Germinal center (tissue), 1 donor: ENCODE results near the gene RAMP1.
"Not testable (repeated sequence)": the region's sequence is repeated elsewhere in the genome, so short reads cannot be mapped to it uniquely, and the experiment has no call there.

Experiments used
- DNase-seq: peaks from one replicate; pipeline ENCODE4 v3.0.0; 2012; ENCODE audit warnings: mixed read lengths, low spot score

RAMP1 gene

DNA sequence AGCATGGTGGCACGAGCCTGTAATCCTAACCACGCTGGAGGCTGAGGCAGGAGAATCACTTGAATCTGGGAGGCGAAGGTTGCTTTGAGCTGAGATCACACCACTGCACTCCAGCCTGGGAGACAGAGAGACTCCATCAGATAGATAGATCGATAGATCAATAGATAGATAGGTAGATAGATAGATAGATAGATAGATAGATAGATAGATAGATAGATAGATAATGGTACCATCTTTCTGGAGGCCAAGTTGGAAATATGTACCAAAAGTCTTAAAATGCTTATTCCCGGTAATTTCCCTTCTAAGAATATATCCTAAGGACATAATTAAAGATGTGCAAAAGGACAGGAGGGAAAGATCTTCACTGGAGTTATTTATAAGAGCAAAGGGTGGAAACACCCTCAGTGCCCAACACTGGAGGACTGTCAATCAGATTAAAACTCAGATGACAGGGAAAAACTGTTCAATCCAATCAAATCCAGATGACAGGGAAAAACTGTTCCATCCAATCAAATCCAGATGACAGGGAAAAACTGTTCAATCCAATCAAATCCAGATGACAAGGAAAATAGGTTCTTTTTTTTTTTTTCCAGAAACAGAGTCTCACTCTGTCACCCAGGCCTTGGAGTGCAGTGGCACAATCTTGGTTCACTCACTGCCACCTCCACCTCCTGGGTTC lies 58.4 kb downstream of the RAMP1 start:
- DNase-seq, result no peak

DNA sequence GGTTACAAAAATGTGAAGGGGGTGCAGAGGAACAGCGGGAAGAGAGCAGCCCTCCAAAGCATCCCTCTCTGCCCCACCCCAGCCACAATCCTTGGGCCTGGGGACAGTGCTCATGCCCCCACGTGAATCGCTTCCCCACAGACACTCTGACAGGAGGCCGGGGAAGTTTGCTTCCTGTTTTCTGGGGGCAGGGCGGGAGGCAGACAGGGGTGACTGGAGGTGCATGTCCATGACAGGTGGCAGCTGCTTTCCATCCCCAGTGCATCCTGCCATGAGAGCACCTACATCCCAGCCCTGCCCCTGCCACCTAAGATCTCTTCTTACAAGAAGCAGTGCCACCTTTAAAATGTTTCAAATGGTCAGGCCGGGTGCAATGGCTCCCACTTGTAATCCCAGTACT lies 60.2 kb downstream of the RAMP1 start:
- peak; percentile 24 for DNase-seq

DNA sequence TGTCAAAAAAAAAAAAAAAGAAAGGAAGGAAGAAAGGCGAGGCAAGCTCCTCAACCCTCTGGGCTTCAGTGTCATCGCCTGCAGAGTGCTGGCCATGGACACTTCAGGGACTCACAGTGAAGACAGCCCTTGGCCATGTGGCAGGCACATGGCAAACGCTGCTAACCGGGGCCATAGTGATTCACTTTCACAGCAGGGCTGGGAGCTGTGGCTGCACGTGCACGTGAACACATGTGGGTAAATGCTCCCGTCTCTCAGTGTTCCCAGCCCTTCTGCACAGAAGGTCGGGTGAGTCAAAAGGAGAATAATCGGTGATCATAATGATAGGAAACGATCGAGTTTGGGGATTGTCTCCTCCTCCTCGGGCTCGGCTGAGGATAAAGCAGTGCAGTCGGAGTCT lies 61.2 kb downstream of the RAMP1 start:
- no peak for DNase-seq

DNA sequence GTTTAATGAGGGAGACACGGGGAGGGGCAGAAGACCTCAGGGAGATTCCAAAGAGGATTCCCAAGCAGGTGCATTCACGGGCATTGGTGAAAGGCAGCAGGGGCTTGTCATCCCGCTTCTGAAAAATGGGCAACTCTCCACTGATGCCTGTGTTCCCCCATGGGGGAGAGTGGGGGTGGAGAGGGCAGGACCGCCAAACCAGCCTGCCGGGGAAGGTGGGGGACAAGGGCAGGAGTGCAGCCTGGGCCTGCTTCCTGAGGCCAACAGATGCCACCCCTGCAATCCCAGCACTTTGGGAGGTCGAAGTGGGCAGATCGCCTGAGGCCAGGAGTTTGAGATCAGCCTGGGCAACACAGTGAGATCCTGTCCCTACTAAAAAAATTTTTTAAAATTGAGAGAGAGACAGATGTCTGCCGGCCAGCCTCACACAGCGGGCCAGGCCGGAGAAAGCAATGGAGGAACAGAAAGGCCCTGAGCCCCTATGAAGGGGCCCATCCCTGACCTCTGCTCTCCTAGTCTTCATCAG lies 62.6 kb downstream of the RAMP1 start:
- DNase-seq, result no peak

DNA sequence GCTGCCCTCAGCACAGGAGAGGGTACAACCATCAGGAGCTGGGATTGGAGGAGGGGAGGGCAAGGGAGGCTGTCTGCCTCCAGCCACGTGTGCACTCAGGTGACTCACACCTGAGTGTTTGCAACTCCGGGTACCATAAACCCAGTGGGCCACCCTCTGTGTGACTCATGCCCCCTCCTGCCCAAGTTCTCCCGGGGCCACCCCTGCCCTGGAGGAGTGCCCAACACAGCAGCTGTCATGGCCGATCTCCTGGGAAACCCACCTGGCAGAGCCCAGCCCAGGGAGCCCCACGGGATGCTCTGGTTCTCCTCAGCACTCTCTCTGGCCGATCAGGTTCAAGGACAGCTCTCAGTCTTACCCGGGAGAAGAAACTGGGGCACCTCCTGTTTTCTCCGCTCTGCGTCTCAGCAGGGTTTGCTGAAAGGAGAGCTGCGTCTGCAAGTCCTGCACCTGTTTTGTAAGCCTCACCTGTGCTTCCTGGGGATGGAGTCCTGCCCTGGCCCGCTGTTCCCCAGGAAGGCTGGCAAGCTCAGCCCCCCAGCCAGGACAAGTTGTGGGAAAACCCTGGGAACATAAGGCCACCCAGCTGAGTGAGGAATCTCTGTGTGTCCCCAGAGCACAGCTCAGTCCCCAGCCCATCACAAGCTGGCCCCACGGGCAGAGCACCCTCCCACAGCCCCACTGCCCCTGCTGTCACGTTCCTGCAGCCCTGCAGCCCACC lies 63.4 kb downstream of the RAMP1 start:
- DNase-seq, result no peak

DNA sequence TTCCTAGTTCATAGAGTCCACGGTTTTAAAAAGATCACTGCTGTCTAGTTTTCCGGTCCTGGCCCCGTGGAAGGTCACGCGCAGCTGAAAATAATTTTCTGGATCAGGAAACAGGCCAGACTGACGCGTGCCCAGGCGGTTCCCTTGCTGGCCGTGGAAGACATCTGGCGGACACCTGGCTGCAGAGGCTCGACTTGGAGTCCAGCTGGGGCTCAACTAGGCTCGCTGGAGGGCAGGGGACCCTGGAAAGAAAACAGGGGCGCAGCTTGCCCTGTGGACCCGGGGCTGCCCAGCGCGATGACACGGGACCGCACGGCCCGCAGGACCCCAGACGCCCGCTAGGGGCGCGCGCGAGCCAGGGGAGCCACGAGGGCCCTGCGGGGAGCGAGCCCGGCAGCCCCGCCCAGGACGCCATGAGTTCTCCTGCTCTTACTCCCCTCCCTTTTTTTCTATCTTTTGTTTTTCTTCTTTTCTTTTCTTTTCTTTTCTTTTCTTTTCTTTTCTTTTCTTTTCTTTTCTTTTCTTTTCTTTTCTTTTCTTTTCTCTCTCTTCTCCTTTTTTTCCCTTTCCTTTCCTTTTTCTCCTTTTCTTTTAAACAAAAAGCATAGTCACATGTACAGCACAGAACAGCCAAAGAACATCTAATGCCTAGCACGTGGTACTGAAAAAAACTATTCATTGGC lies 64.2 kb downstream of the RAMP1 start:
- DNase-seq, result peak; percentile 92

DNA sequence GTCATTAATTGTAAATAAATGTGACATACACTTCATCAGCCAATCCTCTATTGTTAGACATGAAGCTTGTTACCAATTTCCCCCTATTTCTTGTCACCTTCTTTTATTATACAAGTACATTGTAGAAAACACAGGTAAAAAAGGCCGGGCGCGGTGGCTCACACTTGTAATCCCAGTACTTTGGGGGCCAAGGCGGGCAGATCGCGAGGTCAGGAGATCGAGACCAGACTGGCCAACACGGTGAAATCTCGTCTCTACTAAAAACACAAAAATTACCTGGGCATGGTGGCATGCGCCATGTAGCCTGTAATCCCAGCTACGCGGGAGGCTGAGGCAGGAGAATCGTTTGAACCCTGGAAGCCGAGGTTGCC lies 64.7 kb downstream of the RAMP1 start:
- DNase-seq, result no peak

DNA sequence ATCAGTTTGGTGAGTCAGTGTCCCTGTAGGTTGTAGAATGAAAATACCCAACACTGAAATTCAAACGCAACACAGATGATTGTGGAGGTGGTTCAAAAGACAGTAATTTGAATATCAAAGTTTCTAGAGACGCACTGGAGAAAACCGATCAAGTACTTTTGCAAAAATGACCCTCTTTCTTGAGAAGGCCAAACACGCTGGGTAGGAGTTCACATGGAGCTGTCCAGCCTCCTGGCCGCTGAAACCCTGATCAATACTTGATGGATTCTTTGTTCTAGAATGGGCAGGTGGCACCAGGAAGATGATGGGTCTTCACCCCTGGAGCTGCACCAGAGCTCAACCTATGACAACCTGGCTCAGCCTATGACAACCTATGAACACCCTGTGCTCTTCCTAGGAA lies 67.7 kb downstream of the RAMP1 start:
- DNase-seq, result no peak

DNA sequence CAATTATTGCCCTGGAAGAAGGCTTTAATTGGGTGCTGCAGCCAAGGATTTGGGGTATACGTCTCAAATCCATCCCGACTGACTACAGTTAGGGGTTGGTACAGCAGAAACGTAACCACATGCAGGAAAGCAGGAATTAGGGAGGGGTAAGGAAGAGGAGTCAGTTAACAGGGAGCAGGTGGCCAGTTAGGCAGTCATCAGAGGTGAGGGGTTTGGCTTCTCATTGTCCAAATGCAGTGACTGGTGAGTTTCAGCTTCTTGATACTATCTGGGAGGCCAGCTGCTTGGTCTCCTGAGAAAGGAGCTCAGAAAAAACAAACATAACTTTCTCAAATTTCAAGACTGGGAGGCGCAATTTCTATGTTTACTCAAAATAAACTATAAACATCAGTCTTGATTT lies 68.6 kb downstream of the RAMP1 start:
- no peak for DNase-seq

DNA sequence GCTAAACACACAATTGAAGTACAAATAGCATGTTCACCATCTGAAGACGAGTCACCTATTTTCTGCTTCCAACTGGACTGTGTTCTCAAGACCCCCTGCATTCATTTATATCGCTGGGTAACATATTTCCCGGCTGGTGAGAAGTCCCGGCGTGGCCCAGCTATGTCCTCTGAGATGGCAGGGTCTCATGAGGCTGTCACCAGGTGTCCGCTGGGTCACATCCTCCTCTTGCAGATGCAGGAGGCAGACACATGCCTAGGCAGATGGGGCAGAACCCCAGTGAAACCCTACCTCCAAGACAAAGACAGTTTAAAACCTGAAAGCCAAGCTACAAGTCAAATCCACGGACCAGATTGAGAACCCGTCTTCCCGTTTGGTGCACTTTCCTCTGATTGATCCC lies 70.6 kb downstream of the RAMP1 start:
- DNase-seq, result no peak

DNA sequence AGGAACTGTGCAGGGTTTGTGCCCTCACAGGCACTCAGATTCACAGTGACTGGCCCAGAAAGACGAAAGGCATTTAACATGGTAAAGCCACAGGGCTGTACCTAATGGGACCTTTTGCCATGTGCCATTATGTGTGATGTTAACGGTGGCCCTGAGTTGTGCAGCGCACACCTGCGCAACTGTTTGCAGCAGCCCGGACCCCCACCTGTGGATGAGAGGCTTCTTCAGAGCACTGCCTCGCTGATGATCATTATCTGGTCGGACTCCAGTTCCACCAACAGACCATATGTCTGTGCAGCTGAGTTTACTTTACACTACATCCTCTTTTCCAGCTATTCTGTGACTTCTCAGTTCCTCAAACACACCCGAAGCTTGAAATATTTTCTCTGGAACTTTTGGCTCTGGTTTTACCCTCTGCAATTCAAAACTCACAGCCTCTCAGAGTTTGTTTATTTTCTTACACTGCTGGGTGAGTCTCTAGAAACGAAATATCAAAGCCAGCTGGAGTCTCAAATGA lies 71.8 kb downstream of the RAMP1 start:
- no peak for DNase-seq

DNA sequence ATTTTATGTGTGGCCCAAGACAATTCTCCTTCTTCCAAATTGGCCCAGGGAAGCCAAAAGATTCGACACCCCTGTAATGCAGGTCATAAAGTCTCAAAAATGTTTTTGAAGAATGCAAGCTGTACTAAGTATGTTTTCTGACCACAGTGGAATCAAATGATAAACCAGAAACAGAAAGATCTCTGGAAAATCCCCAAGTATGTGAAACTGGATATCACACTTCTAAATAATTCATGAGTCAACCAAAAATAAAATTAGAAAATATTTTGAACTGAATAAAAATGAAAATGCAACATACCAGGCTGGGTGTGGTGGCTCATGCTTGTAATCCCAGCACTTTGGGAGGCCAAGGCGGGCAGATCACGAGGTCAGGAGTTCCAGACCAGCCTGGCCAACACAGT lies 73.3 kb downstream of the RAMP1 start:
- no peak for DNase-seq

DNA sequence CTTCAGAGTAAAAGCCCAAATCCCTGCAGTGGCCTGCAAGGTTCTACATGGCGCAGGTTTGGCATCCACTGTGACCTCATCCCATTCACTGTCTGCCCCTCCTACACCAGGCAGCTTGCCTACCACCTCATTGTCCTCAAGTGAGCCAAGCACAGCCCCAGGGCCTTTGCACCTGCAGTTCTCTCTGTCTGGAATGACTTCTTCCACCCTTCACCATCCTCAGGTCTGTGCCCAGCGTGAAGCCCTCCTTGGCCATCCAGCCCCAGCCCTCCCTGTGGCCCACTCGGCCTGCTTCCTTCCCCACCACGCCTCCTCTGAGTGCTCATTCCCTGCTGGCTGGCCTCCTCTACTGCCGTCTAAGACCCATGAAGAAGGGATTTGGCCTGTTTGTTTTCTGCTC lies 74.8 kb downstream of the RAMP1 start:
- no peak for DNase-seq

DNA sequence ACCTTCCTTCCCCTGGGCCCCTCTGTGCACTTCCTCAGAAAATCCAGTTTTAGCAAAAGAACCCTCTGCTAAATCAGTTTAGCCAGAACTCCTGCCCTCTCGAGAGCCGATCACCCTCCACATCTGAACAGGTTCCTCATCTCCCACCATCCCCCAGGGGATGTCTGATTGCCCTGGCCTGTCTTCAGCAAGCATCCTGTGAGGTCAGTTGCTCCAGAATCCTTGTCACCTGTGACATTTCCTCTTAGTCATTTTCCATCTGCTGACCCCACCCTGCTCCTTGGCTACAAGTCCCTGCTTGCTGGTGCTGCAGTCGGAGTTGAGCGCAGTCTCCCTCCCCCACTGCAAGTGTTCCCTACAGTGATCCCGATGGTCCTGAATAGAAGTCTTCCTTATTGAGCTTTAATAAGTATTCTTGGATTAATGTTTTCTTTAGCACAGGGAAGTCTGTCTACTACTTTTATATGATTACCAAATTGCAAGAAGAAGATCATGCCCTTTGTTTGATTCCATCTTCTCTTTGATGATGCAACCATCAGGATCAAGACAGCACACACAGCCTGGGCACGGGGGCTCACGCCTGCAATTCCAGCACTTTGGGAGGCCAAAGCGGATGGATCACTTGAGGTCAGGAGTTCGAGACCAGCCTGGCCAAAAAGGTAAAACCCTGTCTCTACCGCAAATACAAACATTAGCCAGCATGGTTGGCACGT lies 76.5 kb downstream of the RAMP1 start:
- no peak for DNase-seq

DNA sequence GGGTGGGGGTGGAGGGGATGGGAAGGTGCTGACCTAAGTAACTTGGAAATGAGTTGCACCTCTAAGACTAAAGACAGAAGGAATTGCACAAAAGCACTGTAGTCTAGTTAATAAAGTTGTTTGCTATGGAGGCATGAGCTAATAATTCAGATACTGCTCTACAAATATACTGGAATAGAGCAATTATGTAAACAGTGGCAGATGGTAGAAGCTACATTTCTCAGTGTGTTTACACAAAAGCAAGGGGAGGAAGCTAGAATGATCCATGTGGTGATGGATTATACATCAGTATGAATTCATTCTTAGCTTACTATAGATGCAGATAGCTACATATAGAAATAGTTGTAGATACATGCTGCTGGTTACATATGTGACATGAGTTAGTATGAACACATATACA lies 79.8 kb downstream of the RAMP1 start:
- no peak for DNase-seq

DNA sequence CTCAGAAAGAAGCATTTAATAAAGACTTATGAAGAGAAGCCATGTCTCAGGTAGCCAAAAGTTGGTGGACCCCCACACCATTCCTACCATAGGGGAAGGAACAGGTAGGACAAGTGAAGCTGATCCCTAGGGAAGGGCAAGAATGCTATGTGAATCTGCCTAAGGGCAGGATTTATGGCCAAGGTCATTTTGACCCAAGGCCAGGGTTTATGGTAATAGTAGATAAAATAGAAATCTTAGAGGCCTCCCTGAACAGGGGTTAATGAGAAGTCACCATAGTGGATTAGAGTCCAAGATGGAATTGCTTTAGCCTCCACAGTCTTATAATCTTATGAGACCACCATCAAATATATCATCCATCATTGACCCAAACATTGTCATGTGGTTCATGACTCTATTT lies 81.4 kb downstream of the RAMP1 start:
- no peak for DNase-seq

DNA sequence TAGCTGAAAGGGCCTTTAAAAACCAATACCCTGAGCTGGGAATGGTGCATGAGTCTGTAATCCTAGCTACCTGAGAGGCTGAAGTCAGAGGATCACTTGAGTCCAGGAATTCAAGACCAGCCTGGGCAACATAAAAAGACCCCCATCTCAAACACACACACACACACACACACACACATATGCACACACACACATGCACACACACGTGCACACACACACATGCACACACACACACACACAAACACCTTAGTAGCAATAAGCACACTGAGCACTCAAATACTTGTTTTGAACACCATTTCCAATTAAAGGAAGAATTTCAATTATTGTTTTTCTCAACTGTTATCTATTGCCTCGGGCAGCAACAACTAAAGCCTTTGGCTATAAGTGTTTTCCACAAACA lies 81.8 kb downstream of the RAMP1 start:
- DNase-seq, result no peak

DNA sequence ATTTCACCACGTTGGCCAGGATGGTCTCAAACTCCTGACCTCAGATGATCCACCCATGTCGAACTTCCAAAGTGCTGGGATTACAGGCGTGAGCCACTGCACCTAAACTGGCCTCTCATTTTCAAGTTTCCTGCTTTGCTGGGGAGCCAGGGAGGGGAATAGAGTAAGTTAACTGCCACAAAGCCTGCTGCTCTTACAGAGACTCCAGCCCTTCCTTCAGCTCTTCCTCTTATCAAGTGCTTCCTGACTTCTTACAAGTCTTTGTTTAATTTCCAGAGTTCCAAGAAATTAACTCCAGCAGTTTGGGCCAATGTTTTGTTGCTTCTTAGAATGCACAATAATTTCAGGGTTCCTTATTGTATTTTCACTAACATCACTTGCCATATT lies 83.1 kb downstream of the RAMP1 start:
- DNase-seq, result no peak

DNA sequence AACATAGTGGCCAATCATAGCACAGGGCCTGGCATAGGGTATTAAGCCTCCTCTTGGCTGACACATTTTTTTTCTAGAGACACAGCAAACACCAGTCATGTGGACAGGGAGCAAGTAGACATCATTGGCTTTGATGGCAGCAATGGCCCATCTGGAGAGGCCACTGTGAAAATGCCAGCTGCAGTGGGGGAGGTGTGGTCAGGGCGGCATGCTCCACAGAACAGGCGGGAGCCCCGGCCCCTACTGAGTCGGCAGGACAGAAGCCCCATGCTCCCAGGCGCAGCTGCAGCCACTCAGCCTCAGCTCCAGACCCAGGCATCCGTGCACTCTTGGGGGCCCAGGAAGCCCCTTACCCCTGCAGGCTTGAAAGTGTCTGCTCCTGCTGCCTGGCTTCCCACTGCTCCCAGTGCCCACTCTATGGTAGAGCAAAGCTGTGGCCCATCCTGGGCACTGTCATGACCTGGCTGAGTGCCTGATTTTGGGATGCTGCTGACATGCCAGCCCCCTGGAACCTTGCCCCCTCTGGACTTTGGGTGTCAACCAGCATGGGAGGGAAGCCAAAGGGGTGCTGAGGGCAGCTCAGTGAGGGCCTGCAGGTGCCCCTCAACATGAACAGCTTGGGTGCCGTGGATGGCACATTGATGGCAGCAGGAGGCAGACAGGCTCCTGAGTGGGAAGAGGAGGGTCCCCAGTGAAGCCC lies 84.1 kb downstream of the RAMP1 start:
- no peak for DNase-seq

DNA sequence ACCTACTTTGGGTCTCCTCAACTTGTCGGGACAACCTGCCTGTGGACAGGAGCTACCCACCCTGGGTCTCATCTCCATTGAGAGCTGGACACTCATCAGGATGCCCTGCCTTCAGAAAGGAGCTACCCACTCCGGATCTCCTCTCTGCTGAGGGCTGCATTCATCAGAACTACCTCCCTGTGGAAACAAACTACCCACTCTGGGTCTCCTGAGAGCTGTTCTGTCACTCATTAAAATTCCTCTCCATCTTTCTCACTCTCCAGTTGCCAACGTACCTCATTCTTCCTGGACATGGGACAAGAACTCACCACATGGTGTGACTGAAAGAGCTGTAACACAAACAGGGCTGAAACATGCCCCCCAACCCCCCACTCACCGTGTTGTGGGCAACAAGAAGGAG lies 84.9 kb downstream of the RAMP1 start:
- DNase-seq, result no peak

DNA sequence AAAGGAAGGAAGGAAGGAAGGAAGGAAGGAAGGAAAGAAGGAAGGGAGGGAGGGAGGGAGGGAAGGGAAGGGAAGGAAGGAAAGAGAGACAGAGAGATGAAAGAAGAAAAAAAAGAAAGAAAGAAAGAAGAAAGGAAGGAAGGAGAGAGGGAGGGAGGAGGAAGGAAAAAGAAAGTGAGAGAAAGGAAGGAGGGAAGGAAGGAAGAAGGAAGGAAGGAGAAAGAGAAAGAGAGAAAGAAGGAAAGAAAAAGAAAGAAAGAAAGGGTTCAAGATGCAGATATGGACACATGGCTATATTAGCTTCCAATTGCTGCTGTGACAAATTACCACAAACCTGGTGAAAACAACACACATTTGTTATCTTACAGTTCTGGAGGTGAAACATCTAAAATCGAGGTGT lies 87.0 kb downstream of the RAMP1 start:
- DNase-seq, result no peak

DNA sequence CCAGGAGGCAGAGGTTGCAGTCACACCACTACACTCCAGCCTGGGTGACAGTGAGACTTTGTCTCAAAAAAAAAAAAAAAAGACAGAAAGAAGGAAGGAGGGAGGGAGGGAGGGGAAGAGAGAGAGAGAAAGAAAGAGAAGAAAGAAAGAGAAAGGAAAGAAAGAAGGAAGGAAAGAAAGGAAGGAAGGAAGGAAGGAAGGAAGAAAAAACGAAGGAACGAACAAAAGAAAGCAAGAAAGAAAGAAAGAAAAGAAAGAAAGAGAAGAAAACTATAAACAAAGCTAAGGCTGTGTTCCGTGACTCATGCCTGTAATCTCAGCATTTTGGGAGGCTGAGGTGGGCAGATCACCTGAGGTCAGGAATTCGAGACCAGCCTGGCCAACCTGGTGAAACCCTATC lies 91.9 kb downstream of the RAMP1 start:
- not testable (repeated sequence) for DNase-seq
